H9 (cell line): ENCODE data around the gene SLC26A2. TPM values are rescaled to one million over a fixed set of nuclear protein-coding genes. Genes with fewer than 3 reads are reported as not detected.

Source experiments
- DNase-seq: peaks from one replicate; pipeline ENCODE4 v3.0.0-alpha.2; 2017
- H2AFZ ChIP-seq: one replicate; pipeline ENCODE4 v1.6.1; 2013; ENCODE audit warnings: mild to moderate bottlenecking, low read length, control low read depth, moderate library complexity
- H2AK5ac ChIP-seq: 2 replicates; pipeline ENCODE4 v1.6.1; 2013; ENCODE audit warnings: low read length, control low read depth, mixed read lengths; ENCODE audit not compliant: insufficient read length
- H2BK120ac ChIP-seq: one replicate; pipeline ENCODE4 v1.6.1; 2013; ENCODE audit warnings: low read depth, mild to moderate bottlenecking, low read length, control low read depth, inconsistent platforms; ENCODE audit not compliant: poor library complexity, severe bottlenecking
- H2BK12ac ChIP-seq: 2 replicates; pipeline ENCODE4 v1.6.1; 2013; ENCODE audit warnings: low read length, control low read depth, mixed read lengths, low read depth; ENCODE audit not compliant: insufficient read length
- H2BK15ac ChIP-seq: 2 replicates; pipeline ENCODE4 v1.6.1; 2013; ENCODE audit warnings: low read depth, low read length, control low read depth
- H2BK20ac ChIP-seq: one replicate; pipeline ENCODE4 v1.6.1; 2013; ENCODE audit warnings: low read depth, mild to moderate bottlenecking, low read length, control low read depth, inconsistent platforms; ENCODE audit not compliant: poor library complexity, severe bottlenecking
- H2BK5ac ChIP-seq: 2 replicates; pipeline ENCODE4 v1.6.1; 2013; ENCODE audit warnings: low read length, control low read depth, mixed read lengths; ENCODE audit not compliant: insufficient read length
- H3K14ac ChIP-seq: 2 replicates; pipeline ENCODE4 v1.6.1; 2013; ENCODE audit warnings: low read length, control low read depth; ENCODE audit not compliant: insufficient read depth
- H3K18ac ChIP-seq: 2 replicates; pipeline ENCODE4 v1.6.1; 2013; ENCODE audit warnings: low read depth, mild to moderate bottlenecking, mixed read lengths, low read length, control low read depth; ENCODE audit not compliant: insufficient read length
- H3K23ac ChIP-seq: 2 replicates; pipeline ENCODE4 v1.6.1; 2013; ENCODE audit warnings: low read length, control low read depth, mixed read lengths, low read depth; ENCODE audit not compliant: insufficient read length
- H3K23me2 ChIP-seq: 2 replicates; pipeline ENCODE4 v1.6.1; 2013; ENCODE audit warnings: low read depth, mild to moderate bottlenecking, mixed read lengths, low read length, control low read depth; ENCODE audit not compliant: insufficient read length, poor library complexity, severe bottlenecking
- H3K27ac ChIP-seq: 2 replicates; pipeline ENCODE4 v1.5.1; 2013; ENCODE audit warnings: low read length, control low read depth, mixed read lengths, low read depth; ENCODE audit not compliant: insufficient read length
- H3K27me3 ChIP-seq: 2 replicates; pipeline ENCODE4 v1.6.1; 2013; ENCODE audit warnings: low read length, control low read depth, inconsistent platforms; ENCODE audit not compliant: insufficient read depth
- H3K4ac ChIP-seq: 2 replicates; pipeline ENCODE4 v1.6.1; 2013; ENCODE audit warnings: low read depth, mild to moderate bottlenecking, control low read depth, inconsistent platforms, low read length, moderate library complexity
- H3K4me1 ChIP-seq: 2 replicates; pipeline ENCODE4 v1.6.1; 2013; ENCODE audit warnings: low read length, control low read depth, inconsistent platforms; ENCODE audit not compliant: insufficient read depth
- H3K4me2 ChIP-seq: 2 replicates; pipeline ENCODE4 v1.6.1; 2013; ENCODE audit warnings: low read length, control low read depth, mixed read lengths; ENCODE audit not compliant: insufficient read length, insufficient read depth
- H3K56ac ChIP-seq: 2 replicates; pipeline ENCODE4 v1.6.1; 2013; ENCODE audit warnings: low read depth, mild to moderate bottlenecking, mixed read lengths, low read length, control low read depth; ENCODE audit not compliant: insufficient read length
- H3K79me1 ChIP-seq: 2 replicates; pipeline ENCODE4 v1.6.1; 2013; ENCODE audit warnings: low read depth, mild to moderate bottlenecking, moderate library complexity, low read length, control low read depth, inconsistent platforms; ENCODE audit not compliant: insufficient read depth, poor library complexity, severe bottlenecking
- H3K79me2 ChIP-seq: 2 replicates; pipeline ENCODE4 v1.6.1; 2013; ENCODE audit warnings: low read length, control low read depth, inconsistent platforms; ENCODE audit not compliant: insufficient read depth
- H3K9ac ChIP-seq: 2 replicates; pipeline ENCODE4 v1.6.1; 2013; ENCODE audit warnings: low read length, control low read depth, mixed read lengths; ENCODE audit not compliant: insufficient read length; ENCODE audit errors: extremely low read depth
- H3K9me3 ChIP-seq: one replicate; pipeline ENCODE4 v1.6.1; 2013; ENCODE audit warnings: low read depth, low read length, inconsistent platforms; ENCODE audit not compliant: control insufficient read depth
- H3T11ph ChIP-seq: one replicate; pipeline ENCODE4 v1.6.1; 2013; ENCODE audit warnings: mild to moderate bottlenecking, low read length, control low read depth, inconsistent platforms
- H4K20me1 ChIP-seq: one replicate; pipeline ENCODE4 v1.6.1; 2013; ENCODE audit not compliant: control insufficient read depth, insufficient read length, insufficient read depth
- H4K5ac ChIP-seq: 2 replicates; pipeline ENCODE4 v1.6.1; 2013; ENCODE audit warnings: low read depth, mild to moderate bottlenecking, mixed read lengths, low read length, control low read depth; ENCODE audit not compliant: insufficient read length
- H4K8ac ChIP-seq: replicated peaks from 2 replicates; pipeline ENCODE4 v1.6.1; 2013; ENCODE audit warnings: low read length, control low read depth, mixed read lengths, low read depth; ENCODE audit not compliant: insufficient read length
- H4K91ac ChIP-seq: 2 replicates; pipeline ENCODE4 v1.6.1; 2013; ENCODE audit warnings: low read depth, mild to moderate bottlenecking, moderate library complexity, mixed read lengths, low read length, control low read depth; ENCODE audit not compliant: insufficient read length
- H3K27ac Mint-ChIP-seq, 3 experiments: 2 replicates in 2 of 3; 3 replicates in 1 of 3; pipeline ENCODE4 v1.8.0; 2020 to 2021; ENCODE audit warnings: mixed read lengths in 3 of 3, mild to moderate bottlenecking in 1 of 3, moderate library complexity in 1 of 3
- H3K27me3 Mint-ChIP-seq: 2 replicates; pipeline ENCODE4 v1.8.0; 2021; ENCODE audit warnings: low read depth, mild to moderate bottlenecking, moderate library complexity, mixed read lengths
- H3K36me3 Mint-ChIP-seq, 3 experiments: 2 replicates in 2 of 3; 3 replicates in 1 of 3; pipeline ENCODE4 v1.8.0; 2020 to 2021; ENCODE audit warnings: low read depth in 3 of 3, mixed read lengths in 3 of 3; ENCODE audit not compliant: insufficient read depth in 1 of 3
- H3K4me1 Mint-ChIP-seq, 2 experiments: 2 replicates each; pipeline ENCODE4 v1.8.0; 2020; ENCODE audit warnings: mixed read lengths in 2 of 2
- H3K4me3 Mint-ChIP-seq, 2 experiments: 2 replicates in 1 of 2; 3 replicates in 1 of 2; pipeline ENCODE4 v1.8.0; 2020 to 2021; ENCODE audit warnings: mild to moderate bottlenecking in 2 of 2, mixed read lengths in 2 of 2, moderate library complexity in 1 of 2
- H3K9me3 Mint-ChIP-seq, 2 experiments: 2 replicates in 1 of 2; 3 replicates in 1 of 2; pipeline ENCODE4 v1.8.0; 2020; ENCODE audit warnings: mild to moderate bottlenecking in 2 of 2, mixed read lengths in 2 of 2, moderate library complexity in 1 of 2
- WGBS: extraction: QIAGEN DNeasy Blood & Tissue Kit; methylation state at CpG from one replicate; pipeline ENCODE4 v1.1.7; 2013; ENCODE audit warnings: missing lambda C conversion rate, low lambda C conversion rate, mixed read lengths; ENCODE audit not compliant: insufficient read length; ENCODE audit errors: extremely low coverage; 5-methylcytosine and 5-hydroxymethylcytosine counted together
- total RNA-seq: library from RNA; stranded (reverse); gene quantifications from 2 replicates; pipeline ENCODE4 v1.2.1, GENCODE V29; 2021
- TF ChIP-seq, protein P1 (sequence below): fragments of 200-600 bp; sonication (generic); conservative IDR thresholded peaks from 3 replicates; pipeline ENCODE4 v1.8.0; 2021; ENCODE audit warnings: antibody characterized with exemption, mild to moderate bottlenecking

Gene SLC26A2
- total RNA-seq, 1 experiment from 2014 or later: 5.9 TPM

DNA sequence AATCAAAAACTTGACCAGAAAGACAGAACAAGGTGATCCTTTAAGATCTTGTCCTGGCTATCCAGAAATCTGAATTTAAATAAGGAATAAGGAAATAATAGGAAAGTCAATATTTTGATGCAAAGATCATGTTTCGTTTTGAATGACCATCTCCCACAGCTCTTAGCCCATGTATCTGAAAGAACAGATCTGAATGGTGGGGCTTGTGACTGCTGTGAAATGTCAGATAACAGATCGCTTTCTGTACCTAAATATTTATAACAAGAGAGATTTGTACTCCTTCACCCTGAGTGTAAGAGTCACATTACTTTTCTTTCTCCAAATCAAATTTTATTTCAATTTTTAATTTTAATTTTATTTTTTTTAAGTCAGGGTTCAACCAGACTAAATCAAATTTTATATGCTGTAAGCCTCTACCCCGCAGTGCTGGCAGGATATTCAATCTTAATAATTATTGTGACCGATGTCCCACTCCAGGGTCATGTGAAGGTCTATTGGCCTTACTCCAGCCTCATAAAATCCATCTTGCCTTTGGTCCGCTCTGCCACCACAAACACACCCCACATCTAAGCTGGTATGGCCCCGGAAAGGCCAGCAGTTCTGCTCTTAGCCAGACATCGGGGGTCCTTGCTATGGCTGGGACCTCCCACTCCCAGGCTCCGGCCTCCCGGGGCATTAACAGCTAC, 7.0 kb upstream of the SLC26A2 start:
- Histone ChIP-seq H3K4me1 (no peaks in the 10 kb centered on the region), H3K18ac (no peak overlapping the region), H2AFZ (no peak overlapping the region), H3K79me2 (no peaks in the 10 kb centered on the region), H3K9ac (no peak overlapping the region), H4K20me1 (no peaks in the 10 kb centered on the region), H3K27me3 (no peaks in the 10 kb centered on the region), H2BK120ac (no peak overlapping the region), H2AK5ac (no peak overlapping the region), H3K23me2 (no peaks in the 10 kb centered on the region), H4K5ac (no peak overlapping the region), H4K8ac (no peak overlapping the region), H3K14ac (no peak overlapping the region), H3K79me1 (no peaks in the 10 kb centered on the region), H2BK15ac (no peak overlapping the region), H3K56ac (no peak overlapping the region), H2BK5ac (no peak overlapping the region), H3T11ph (no peak overlapping the region), H4K91ac (no peak overlapping the region), H3K27ac (no peak overlapping the region), H3K9me3 (no peaks in the 10 kb centered on the region), H3K4me2 (no peak overlapping the region), H3K23ac (no peak overlapping the region), H3K4ac (no peak overlapping the region), H2BK12ac (no peak overlapping the region), H2BK20ac (no peak overlapping the region)
- WGBS: no CpG with 5 or more reads among the region's 9 CpGs
- TF ChIP-seq, protein P1, sequence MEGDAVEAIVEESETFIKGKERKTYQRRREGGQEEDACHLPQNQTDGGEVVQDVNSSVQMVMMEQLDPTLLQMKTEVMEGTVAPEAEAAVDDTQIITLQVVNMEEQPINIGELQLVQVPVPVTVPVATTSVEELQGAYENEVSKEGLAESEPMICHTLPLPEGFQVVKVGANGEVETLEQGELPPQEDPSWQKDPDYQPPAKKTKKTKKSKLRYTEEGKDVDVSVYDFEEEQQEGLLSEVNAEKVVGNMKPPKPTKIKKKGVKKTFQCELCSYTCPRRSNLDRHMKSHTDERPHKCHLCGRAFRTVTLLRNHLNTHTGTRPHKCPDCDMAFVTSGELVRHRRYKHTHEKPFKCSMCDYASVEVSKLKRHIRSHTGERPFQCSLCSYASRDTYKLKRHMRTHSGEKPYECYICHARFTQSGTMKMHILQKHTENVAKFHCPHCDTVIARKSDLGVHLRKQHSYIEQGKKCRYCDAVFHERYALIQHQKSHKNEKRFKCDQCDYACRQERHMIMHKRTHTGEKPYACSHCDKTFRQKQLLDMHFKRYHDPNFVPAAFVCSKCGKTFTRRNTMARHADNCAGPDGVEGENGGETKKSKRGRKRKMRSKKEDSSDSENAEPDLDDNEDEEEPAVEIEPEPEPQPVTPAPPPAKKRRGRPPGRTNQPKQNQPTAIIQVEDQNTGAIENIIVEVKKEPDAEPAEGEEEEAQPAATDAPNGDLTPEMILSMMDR: no peak
- Mint-ChIP-seq H3K27ac (no peak overlapping the region), H3K9me3 (no peaks in the 10 kb centered on the region), H3K4me1 (no peaks in the 10 kb centered on the region), H3K4me3 (no peak overlapping the region), H3K36me3 (no peaks in the 10 kb centered on the region), H3K27me3 (no peaks in the 10 kb centered on the region; the same call in none of the 2 replicates)
- no peak for DNase-seq
